22Rv1 (cell line): ENCODE results near the gene SUSD4.

Source experiments
- H3K27ac ChIP-seq: fragments of 450-650 bp; 2 replicates; pipeline ENCODE4 v1.5.1; 2017
- CTCF ChIP-seq: fragments of 450-650 bp; IDR thresholded peaks from 2 replicates; pipeline ENCODE4 v1.5.1; 2017; ENCODE audit warnings: mild to moderate bottlenecking
- ZFX ChIP-seq: fragments of 450-650 bp; IDR thresholded peaks from 2 replicates; pipeline ENCODE4 v1.6.1; 2017; ENCODE audit warnings: antibody characterized with exemption, borderline replicate concordance

The SUSD4 gene

DNA sequence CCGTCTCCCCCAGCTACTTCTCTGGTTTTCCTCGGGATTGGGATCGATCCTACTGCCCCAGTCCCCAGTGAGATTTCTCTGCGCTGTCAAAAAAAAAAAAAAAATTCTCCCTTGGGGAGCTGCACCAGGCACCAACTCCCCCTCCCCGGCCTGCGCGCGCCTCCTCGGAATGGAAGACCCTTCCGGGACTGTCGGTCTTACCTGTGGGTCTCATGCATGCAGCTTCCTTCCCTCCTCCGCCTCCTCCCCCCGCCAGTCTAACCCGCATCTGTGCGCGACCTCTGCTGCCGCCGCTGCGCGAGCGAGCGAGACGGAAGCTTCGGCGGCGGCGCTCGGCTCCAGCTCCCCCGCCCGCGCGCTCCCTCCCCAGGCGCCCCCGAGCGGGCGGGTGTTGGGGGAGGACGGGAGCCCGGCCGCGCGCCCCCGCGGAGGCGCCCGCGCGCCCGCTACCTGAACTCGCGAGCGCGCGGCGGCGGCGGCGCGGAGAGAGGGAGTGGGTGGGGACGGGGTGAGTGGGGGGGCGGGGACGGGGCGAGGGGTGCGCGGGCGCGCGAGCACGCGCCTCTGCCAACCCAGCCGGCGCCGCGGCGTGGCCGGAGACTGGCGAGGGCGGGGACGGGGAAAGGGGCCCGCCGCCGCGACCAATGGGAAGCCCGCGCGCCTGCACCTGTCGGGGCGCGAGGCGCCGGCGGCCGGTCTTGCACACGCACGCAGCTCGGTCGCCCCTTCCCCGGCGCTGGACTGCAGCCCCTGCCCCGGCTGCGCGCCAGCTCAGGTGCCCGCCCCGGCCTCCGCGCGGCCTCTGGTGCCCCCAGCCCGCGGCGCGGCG lies at the start of gene SUSD4:
Gene SUSD4, minus strand, starts transcription at position 321 of the 829 bp plus-strand sequence. CDS start 751 bp downstream, outside the sequence.
- no peak within 1 kb of the TSS for H3K27ac ChIP-seq
- TF ChIP-seq CTCF (peak; percentile 6; the same call in 1 of the 2 replicates), ZFX (no peak)

GRCh38 chr1:223413216-223413615 lies 49.2 kb upstream of the SUSD4 start:
- H3K27ac ChIP-seq = no peak overlapping the region
- TF ChIP-seq ZFX (no peak), CTCF (no peak)

DNA sequence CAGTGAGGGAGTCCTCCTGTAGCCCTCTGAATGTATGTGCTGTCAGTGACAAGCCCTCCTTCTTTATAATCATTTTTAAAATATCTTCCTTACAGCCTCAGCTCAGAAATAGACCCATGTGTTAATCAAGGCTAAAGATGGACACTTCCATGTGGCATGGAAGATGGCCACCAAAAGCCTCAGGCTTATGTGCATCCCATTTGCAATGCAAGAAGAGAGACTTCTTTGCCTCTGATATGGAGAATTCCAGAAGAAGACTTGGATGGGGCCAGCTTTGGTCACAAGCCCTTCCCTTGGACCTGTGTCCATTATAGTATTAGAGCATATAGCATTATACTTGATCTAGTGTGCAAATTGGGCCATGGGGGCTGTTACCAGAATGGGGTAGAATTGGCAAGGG lies 47.7 kb upstream of the SUSD4 start:
- no peak for TF ChIP-seq CTCF
- no peak for TF ChIP-seq ZFX
- H3K27ac ChIP-seq = no peak overlapping the region

GRCh38 chr1:223411309-223411708 lies 47.3 kb upstream of the SUSD4 start:
- H3K27ac ChIP-seq = no peak overlapping the region
- no peak for TF ChIP-seq CTCF
- TF ChIP-seq ZFX = no peak

DNA sequence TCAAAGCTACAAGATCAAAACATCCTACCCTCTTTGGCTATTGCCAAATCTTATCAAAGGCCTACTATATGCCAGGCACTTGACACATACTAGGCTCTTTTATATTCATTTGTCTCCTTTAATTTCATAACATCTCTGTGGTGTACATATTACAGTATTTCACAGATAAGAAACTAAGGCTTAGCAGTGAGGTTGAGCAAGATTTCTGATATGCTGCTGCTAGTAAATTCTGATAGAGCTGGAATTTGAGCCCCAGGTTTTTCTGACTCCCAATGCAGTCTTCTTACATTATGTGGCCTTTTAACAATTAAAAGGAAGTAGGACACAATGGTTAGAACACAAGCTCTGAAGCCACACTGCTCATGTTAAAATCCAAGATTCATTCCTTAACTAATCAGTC lies 46.1 kb upstream of the SUSD4 start:
- no peak overlapping the region for H3K27ac ChIP-seq
- no peak for TF ChIP-seq ZFX
- no peak for TF ChIP-seq CTCF

- no peak for TF ChIP-seq CTCF
- TF ChIP-seq ZFX = no peak
- H3K27ac ChIP-seq = no peak overlapping the region
Observed at GRCh38 chr1:223405507-223405906, 41.5 kb upstream of the SUSD4 start.

DNA sequence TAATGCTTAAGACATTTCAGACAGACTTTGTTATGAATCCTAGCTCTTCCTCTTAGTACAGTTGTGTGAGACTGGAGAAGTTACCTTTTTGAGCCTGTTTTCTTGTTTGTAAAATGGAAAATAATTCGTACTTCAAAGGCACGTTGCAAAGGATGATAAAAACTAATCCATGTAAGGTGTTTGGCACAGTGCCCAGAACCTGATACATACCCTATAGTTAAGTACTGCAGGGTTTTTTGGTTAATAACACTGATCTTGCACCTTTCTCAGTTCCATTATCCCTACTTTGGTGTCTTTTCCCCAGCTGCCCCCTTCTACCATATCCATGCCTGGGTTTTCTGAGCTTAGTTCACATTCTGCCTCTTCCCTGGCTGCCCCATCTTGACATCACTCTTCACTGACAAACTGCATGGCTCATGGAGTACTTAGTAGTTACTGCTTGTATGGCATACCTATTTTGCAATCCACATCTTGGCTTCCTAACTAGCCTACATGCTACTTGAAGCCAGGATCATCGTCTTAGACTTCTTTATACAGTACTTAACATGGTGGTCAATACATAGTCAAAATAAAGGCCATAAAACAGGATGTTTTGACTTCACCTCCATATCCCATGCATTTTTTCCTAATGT lies 39.3 kb upstream of the SUSD4 start:
- H3K27ac ChIP-seq = no peak overlapping the region
- TF ChIP-seq ZFX (no peak), CTCF (no peak)
